Gastrocnemius medialis (tissue), 4 donors: Measurements from ENCODE around the gene MN1. TPM values are rescaled to one million over a fixed set of nuclear protein-coding genes. Genes with fewer than 3 reads are reported as not detected.

Experiments used
- ATAC-seq, 2 donors: fragments of 150-250 bp; one replicate each; pipeline ENCODE4 v1.9.1; 2016
- DNase-seq, 2 donors: peaks; one replicate each; pipeline ENCODE4 v3.0.0-alpha.2; 2019
- H3K27ac ChIP-seq, 4 donors: fragments of 200-600 bp; sonication (generic); 1 replicate in 1 of 4; 2 replicates in 3 of 4; pipeline ENCODE4 v1.5.1; 2016 to 2018; ENCODE audit warnings: mild to moderate bottlenecking in 2 of 4, moderate library complexity in 1 of 4
- H3K27me3 ChIP-seq, 3 donors: fragments of 200-600 bp; sonication (generic) in 2 of 3; 1 replicate in 1 of 3; 2 replicates in 2 of 3; pipeline versions ENCODE4 v1.5.1 to v1.6.0; 2016 to 2019; ENCODE audit warnings: mild to moderate bottlenecking in 1 of 3, moderate library complexity in 1 of 3
- H3K36me3 ChIP-seq, 2 donors: fragments of 200-600 bp; sonication (generic) in 1 of 2; one replicate each; pipeline ENCODE4 v1.5.1; 2017 to 2018
- H3K4me1 ChIP-seq, 2 donors: fragments of 200-600 bp; sonication (generic) in 1 of 2; one replicate each; pipeline ENCODE4 v1.5.1; 2016 to 2017; ENCODE audit warnings: mild to moderate bottlenecking in 2 of 2
- H3K4me3 ChIP-seq, 4 donors: fragments of 200-600 bp; sonication (generic) in 3 of 4; 1 replicate in 1 of 4; 2 replicates in 3 of 4; pipeline ENCODE4 v1.5.1; 2016 to 2019; ENCODE audit warnings: mild to moderate bottlenecking in 2 of 4
- H3K9me3 ChIP-seq, 3 donors: fragments of 200-600 bp; sonication (generic) in 2 of 3; 1 replicate in 1 of 3; 2 replicates in 2 of 3; pipeline ENCODE4 v1.5.1; 2016 to 2019
- POLR2A ChIP-seq, 2 donors: fragments of 450-650 bp; IDR thresholded peaks; one replicate each; pipeline ENCODE4 v1.6.1; 2017; ENCODE audit warnings: antibody characterized with exemption in 2 of 2, mild to moderate bottlenecking in 2 of 2, moderate library complexity in 2 of 2
- in situ Hi-C, 4 donors: fragments of 200-750 bp; cut with MboI; loops; one replicate each; pipeline versions ENCODE4 v1.15.0 to v1.8.0; 2017; ENCODE audit warnings: low sequenced_read_pairs in 4 of 4
- intact Hi-C: fragments of 100-400 bp; cut with DNase I; formaldehyde crosslinking; loops from one replicate; pipeline ENCODE4 v1.15.1; 2023; ENCODE audit warnings: low total_unique reads
- total RNA-seq, 4 donors: library from RNA; depleted of rRNA; stranded (reverse); fragments of >200 nt; gene quantifications; one replicate each; pipeline versions ENCODE4 v1.1.0 to v1.2.3, GENCODE V29; 2016
- TF ChIP-seq, protein P1 (sequence below), 5 experiments: fragments of 450-650 bp in 3 of 5; fragments of 200-600 bp in 2 of 5; sonication (generic) in 2 of 5; IDR thresholded peaks in 4 of 5; conservative IDR thresholded peaks in 1 of 5; 1 replicate in 4 of 5; 2 replicates in 1 of 5; pipeline ENCODE4 v1.5.1; 2016 to 2019; ENCODE audit warnings: antibody characterized with exemption in 5 of 5, mild to moderate bottlenecking in 3 of 5, moderate library complexity in 3 of 5

Gene MN1
- total RNA-seq, 4 donors from 2014 or later = 8.8 to 40.0 (median 36.6) TPM

DNA sequence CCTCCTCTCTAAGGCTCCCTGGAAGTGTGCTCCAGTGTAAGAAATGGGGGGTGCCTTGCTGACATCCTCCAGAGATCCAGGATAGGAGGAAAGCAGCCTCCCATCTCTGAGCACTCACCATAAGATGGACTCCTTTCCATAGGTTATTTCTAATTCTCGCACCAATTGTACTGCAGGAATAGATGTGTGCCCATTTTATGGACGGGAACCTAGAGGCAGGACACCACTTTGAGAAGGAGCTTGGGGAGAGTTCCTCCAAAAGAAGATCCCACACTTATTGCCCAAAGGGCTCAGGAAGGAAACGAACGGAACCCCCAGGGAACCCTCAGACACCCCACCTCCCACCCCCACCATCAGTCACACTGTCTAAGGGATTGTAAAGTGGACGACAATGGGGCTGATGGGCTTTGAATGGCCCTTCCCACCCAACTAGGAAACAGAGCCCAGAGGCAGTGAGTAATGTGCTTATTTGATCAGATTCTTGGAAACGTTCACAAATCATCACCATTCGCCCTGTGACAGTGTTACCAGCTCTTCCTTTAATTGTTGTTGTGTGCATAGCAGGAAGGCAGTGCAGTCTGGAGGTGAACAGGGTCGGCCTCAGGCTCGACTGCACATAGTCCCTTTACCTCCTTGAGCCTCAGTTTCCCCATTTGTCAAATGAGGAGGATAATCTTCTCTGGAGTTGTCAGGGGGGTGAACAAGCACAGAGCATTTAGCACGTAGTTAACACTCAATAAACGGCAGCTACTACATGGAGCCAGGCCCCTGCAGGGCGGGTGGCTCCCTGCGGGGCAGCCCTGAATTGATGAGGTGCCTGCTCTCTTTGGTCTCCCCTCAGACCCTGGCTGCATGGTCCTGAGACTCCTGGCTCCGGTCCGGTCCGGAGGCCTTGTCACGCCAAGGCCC, 8.4 kb upstream of the MN1 start:
- Histone ChIP-seq H3K4me3 (peak overlapping the region in 1 of 4 donors; percentile 8), H3K9me3 (no peaks in the 10 kb centered on the region), H3K27ac (peak overlapping the region; percentile 18 to 62 (median 45)), H3K36me3 (no peaks in the 10 kb centered on the region), H3K27me3 (no peaks in the 10 kb centered on the region), H3K4me1 (peaks cover 8 to 19% of the 10 kb centered on the region in 2 donors)
- intact Hi-C loops = loop anchor here (5.0 kb wide), 1 partner anchor 1053 kb away; no protein-coding TSS in a partner anchor
- in situ Hi-C loops = loop anchor here (10.0 to 25.0 kb wide), 3 partner anchors 395 to 1048 kb away; no protein-coding TSS in a partner anchor
- ATAC-seq = peak; percentile 18 to 21
- DNase-seq = no peak
- TF ChIP-seq, protein P1, sequence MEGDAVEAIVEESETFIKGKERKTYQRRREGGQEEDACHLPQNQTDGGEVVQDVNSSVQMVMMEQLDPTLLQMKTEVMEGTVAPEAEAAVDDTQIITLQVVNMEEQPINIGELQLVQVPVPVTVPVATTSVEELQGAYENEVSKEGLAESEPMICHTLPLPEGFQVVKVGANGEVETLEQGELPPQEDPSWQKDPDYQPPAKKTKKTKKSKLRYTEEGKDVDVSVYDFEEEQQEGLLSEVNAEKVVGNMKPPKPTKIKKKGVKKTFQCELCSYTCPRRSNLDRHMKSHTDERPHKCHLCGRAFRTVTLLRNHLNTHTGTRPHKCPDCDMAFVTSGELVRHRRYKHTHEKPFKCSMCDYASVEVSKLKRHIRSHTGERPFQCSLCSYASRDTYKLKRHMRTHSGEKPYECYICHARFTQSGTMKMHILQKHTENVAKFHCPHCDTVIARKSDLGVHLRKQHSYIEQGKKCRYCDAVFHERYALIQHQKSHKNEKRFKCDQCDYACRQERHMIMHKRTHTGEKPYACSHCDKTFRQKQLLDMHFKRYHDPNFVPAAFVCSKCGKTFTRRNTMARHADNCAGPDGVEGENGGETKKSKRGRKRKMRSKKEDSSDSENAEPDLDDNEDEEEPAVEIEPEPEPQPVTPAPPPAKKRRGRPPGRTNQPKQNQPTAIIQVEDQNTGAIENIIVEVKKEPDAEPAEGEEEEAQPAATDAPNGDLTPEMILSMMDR (IDR thresholded peaks at IDR 0.05 in 4 of 5, conservative IDR thresholded peaks at IDR 0.05 in 1 of 5) = no peak
- TF ChIP-seq POLR2A (IDR thresholded peaks at IDR 0.05) = peak in 1 of 2 donors; percentile 14

DNA sequence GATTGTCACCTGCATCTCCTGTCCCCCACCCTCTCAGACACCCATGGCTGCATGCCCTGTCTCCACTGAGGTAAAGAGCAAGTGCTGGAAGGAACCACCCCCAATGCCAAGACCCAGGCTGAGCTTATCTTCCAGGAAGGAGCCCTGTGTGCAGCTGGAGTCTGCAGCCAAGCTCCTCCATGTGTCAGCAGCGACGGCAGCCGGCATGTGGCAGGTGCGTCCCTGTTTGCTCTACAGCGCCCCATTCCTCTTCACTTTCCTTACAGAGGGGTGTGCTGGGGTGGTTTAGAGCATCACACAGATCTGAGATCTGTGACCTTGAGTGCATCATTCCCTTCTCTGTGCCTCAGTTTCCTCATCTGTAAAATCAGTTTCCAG, 7.7 kb upstream of the MN1 start:
- Histone ChIP-seq H3K36me3 (no peaks in the 10 kb centered on the region), H3K9me3 (no peaks in the 10 kb centered on the region), H3K27me3 (no peaks in the 10 kb centered on the region), H3K27ac (no peak overlapping the region), H3K4me3 (no peak overlapping the region), H3K4me1 (peaks cover 13 to 26% of the 10 kb centered on the region in 2 donors)
- TF ChIP-seq, protein P1 (IDR thresholded peaks at IDR 0.05 in 4 of 5, conservative IDR thresholded peaks at IDR 0.05 in 1 of 5) = no peak
- TF ChIP-seq POLR2A (IDR thresholded peaks at IDR 0.05) = no peak
- ATAC-seq (no peak), DNase-seq (no peak)
- in situ Hi-C loops (loop anchor here (10.0 to 25.0 kb wide), 2 partner anchors 404 to 1047 kb away; no protein-coding TSS in a partner anchor), intact Hi-C loops (loop anchor here (5.0 kb wide), 1 partner anchor 1052 kb away; no protein-coding TSS in a partner anchor)

DNA sequence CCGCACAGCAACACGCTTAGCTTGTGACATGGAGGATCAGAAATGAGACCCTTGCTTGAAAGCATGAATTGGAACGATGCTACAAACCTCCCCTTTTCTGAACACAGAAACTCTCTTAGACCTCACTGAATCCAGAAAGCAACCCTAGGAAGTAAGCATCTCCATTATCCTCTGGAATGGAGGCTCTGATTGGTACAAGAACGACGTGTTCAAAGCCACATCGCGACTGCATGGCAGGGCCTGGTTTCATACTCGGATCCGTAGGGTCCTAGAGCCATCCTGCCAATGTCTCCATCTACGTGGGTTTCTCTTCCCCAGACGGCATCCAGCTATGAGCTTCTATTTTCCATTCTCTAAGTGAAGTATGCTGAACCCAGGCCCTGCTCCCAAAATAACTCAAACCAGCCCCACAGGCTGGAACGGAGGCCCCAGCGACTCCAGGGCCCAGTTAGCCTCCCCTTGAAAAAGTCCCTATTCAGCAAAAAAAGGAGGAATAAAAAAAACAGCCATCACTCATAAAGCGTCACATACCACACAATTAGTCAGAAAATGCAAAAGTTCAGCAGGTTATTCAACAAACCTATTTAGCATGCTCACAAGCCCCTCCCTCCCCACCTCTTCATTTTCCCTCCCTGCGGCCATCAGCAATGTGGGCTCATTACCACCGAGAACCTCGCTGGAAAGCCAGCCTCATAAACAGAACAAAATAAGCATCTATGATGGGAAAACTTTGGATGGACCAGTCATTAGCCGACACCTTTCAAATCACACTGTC, 7.1 kb upstream of the MN1 start:
- no peak for TF ChIP-seq POLR2A (IDR thresholded peaks at IDR 0.05)
- TF ChIP-seq, protein P1 (IDR thresholded peaks at IDR 0.05 in 4 of 5, conservative IDR thresholded peaks at IDR 0.05 in 1 of 5) = no peak
- H3K27ac ChIP-seq = no peak overlapping the region
- intact Hi-C loops = loop anchor here (5.0 kb wide), 1 partner anchor 1051 kb away; no protein-coding TSS in a partner anchor
- no peaks in the 10 kb centered on the region for H3K9me3 ChIP-seq
- peaks cover 13 to 32% of the 10 kb centered on the region in 2 donors for H3K4me1 ChIP-seq
- no peak for DNase-seq
- in situ Hi-C loops = loop anchor here (10.0 to 25.0 kb wide), 2 partner anchors 404 to 1046 kb away; no protein-coding TSS in a partner anchor
- no peaks in the 10 kb centered on the region for H3K27me3 ChIP-seq
- H3K4me3 ChIP-seq = no peak overlapping the region
- H3K36me3 ChIP-seq = no peaks in the 10 kb centered on the region
- no peak for ATAC-seq

DNA sequence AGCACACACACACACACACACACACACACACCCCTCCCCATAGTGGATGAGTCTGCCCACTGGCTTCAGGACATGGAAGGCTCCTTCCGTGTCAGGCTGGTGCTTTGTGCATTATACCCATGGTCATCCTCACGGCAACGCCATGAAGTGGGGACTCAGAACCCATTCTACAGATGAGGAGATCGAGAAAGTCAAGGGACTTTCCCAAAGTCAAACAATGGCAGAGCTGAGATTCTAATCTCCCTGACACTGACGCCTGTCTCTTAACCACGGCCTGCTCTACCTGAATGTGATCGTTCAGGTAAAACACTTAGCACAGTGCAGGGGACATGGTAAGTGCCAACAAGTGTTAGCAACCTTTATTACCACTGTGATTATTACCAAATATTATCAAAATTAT, 4.3 kb upstream of the MN1 start:
- Histone ChIP-seq H3K36me3 (no peaks in the 10 kb centered on the region), H3K9me3 (no peaks in the 10 kb centered on the region), H3K4me3 (no peak overlapping the region), H3K27ac (no peak overlapping the region), H3K4me1 (peaks cover 17 to 38% of the 10 kb centered on the region in 2 donors), H3K27me3 (no peaks in the 10 kb centered on the region)
- intact Hi-C loops = loop anchor here (5.0 kb wide), 1 partner anchor 1049 kb away; no protein-coding TSS in a partner anchor
- in situ Hi-C loops = loop anchor here (10.0 to 25.0 kb wide), 2 partner anchors 401 to 1044 kb away; no protein-coding TSS in a partner anchor
- no peak for ATAC-seq
- TF ChIP-seq POLR2A (IDR thresholded peaks at IDR 0.05) = no peak
- TF ChIP-seq, protein P1 (IDR thresholded peaks at IDR 0.05 in 4 of 5, conservative IDR thresholded peaks at IDR 0.05 in 1 of 5) = no peak
- DNase-seq = no peak
